Activated naive CD8-positive, alpha-beta T cell treated with anti-CD3 and anti-CD28 coated beads for 36 hours (primary cell): Measurements from ENCODE around the gene NTM. TPM values are rescaled to one million over a fixed set of nuclear protein-coding genes. Genes with fewer than 3 reads are reported as not detected.
"Not testable (repeated sequence)": the region's sequence is repeated elsewhere in the genome, so short reads cannot be mapped to it uniquely, and the experiment has no call there.

ENCODE experiments used
- DNase-seq: peaks from one replicate; pipeline ENCODE4 v3.0.0; 2021
- H3K27ac Mint-ChIP-seq: one replicate; pipeline ENCODE4 v1.8.0; 2022; ENCODE audit warnings: mild to moderate bottlenecking, moderate library complexity, mixed read lengths
- H3K27me3 Mint-ChIP-seq: one replicate; pipeline ENCODE4 v1.8.0; 2022; ENCODE audit warnings: mild to moderate bottlenecking, mixed read lengths
- H3K36me3 Mint-ChIP-seq: one replicate; pipeline ENCODE4 v1.8.0; 2021; ENCODE audit warnings: mild to moderate bottlenecking, mixed read lengths
- H3K4me1 Mint-ChIP-seq: one replicate; pipeline ENCODE4 v1.8.0; 2021; ENCODE audit warnings: mixed read lengths
- H3K4me3 Mint-ChIP-seq: one replicate; pipeline ENCODE4 v1.8.0; 2022; ENCODE audit warnings: mild to moderate bottlenecking, moderate library complexity, mixed read lengths
- H3K9me3 Mint-ChIP-seq: one replicate; pipeline ENCODE4 v1.8.0; 2022; ENCODE audit warnings: mixed read lengths
- total RNA-seq, 2 experiments: library from RNA; stranded (reverse); gene quantifications; one replicate each; pipeline ENCODE4 v1.2.3, GENCODE V29; 2021

NTM gene
- total RNA-seq, 2 experiments from 2014 or later: not detected

GRCh38 chr11:132296946-132297610, 926.7 kb downstream of the NTM start:
- Mint-ChIP-seq H3K36me3 (no peaks in the 10 kb centered on the region), H3K27ac (no peak overlapping the region), H3K9me3 (no peaks in the 10 kb centered on the region), H3K4me1 (no peaks in the 10 kb centered on the region), H3K4me3 (no peak overlapping the region), H3K27me3 (peaks cover 5% of the 10 kb centered on the region)
- DNase-seq: no peak

DNA sequence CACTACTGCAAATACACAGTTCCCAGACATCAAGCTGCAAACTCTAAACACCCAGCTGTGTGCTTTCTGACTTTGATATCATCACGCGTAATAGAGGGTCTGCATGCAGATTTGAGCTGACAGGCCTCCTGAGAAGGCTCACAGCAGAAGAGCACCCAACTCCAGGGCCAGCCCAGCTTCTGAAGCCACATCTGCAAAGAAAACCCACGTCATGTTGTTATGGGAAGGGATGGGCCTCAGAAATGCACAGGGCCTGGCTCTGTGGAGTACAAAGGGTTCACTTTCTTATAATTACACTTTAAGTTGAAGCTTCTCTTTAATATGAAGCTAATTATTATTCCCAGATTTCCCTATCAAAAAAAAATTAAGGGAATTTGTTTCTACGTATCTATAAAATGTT, 927.9 kb downstream of the NTM start:
- H3K4me1 Mint-ChIP-seq: no peaks in the 10 kb centered on the region
- no peaks in the 10 kb centered on the region for H3K36me3 Mint-ChIP-seq
- no peak for DNase-seq
- no peaks in the 10 kb centered on the region for H3K9me3 Mint-ChIP-seq
- H3K27me3 Mint-ChIP-seq: no peaks in the 10 kb centered on the region
- no peak overlapping the region for H3K4me3 Mint-ChIP-seq
- H3K27ac Mint-ChIP-seq: no peak overlapping the region

DNA sequence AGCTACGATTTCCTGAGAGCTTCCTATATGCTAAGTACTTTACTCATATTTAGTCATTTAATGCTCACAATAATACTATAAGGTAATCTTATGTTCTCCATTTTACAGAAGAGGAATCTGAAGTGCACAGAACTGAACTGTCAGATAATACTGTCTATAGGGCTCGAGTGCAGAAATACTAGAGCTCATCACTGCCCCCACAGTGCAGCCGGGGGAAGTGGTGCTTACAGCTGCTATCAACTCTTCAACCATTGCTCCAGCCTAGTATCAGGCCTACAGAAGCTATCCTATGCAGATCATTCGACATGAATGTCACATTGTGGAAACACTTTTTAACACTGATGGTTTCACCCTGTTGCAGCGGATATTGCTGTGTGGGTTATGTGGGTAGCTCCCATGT, 929.9 kb downstream of the NTM start:
- no peaks in the 10 kb centered on the region for H3K27me3 Mint-ChIP-seq
- no peak for DNase-seq
- H3K36me3 Mint-ChIP-seq: no peaks in the 10 kb centered on the region
- no peaks in the 10 kb centered on the region for H3K9me3 Mint-ChIP-seq
- H3K27ac Mint-ChIP-seq: no peak overlapping the region
- H3K4me3 Mint-ChIP-seq: no peak overlapping the region
- H3K4me1 Mint-ChIP-seq: no peaks in the 10 kb centered on the region

DNA sequence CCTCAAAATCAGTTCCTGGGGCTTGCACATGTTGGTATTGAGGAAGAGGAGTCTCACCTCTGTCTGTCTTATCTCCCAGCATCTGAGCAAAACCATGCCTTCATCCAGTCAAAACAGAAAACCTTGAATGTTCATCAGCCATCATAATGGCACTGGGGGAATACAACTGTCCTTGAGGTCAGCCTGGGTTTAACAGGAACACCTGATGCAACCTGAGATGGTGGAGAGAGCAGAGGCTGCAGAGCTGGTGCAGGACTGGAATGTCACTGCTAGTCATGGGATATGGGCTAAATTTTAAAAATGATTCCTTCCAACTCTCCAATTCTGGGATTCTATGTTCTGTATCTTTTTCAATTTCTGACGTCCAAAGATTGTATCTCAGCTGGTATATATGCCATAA, 931.0 kb downstream of the NTM start:
- no peaks in the 10 kb centered on the region for H3K4me1 Mint-ChIP-seq
- no peaks in the 10 kb centered on the region for H3K9me3 Mint-ChIP-seq
- no peak overlapping the region for H3K4me3 Mint-ChIP-seq
- no peak for DNase-seq
- no peak overlapping the region for H3K27ac Mint-ChIP-seq
- H3K27me3 Mint-ChIP-seq: no peaks in the 10 kb centered on the region
- no peaks in the 10 kb centered on the region for H3K36me3 Mint-ChIP-seq

DNA sequence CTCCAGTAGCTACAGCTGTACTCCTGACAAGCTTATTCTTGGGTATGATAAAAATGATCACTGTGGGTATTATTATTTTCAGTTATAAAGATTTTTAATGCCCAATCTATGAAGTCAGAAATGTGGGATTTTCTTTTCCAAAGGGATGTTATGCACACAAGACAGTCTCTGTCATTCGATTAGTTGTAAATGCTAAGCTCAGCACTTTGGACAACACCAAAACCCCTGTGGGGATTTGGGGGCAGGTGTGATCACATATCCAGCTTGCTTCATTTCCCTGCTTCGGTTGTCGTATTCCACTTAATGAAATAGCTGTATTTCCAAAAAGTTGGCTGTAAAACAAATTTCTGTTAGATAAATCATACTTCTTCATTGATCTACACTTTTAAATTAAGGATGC, 931.5 kb downstream of the NTM start:
- no peak overlapping the region for H3K27ac Mint-ChIP-seq
- H3K9me3 Mint-ChIP-seq: no peaks in the 10 kb centered on the region
- H3K27me3 Mint-ChIP-seq: no peaks in the 10 kb centered on the region
- no peaks in the 10 kb centered on the region for H3K36me3 Mint-ChIP-seq
- no peak for DNase-seq
- no peak overlapping the region for H3K4me3 Mint-ChIP-seq
- no peaks in the 10 kb centered on the region for H3K4me1 Mint-ChIP-seq

DNA sequence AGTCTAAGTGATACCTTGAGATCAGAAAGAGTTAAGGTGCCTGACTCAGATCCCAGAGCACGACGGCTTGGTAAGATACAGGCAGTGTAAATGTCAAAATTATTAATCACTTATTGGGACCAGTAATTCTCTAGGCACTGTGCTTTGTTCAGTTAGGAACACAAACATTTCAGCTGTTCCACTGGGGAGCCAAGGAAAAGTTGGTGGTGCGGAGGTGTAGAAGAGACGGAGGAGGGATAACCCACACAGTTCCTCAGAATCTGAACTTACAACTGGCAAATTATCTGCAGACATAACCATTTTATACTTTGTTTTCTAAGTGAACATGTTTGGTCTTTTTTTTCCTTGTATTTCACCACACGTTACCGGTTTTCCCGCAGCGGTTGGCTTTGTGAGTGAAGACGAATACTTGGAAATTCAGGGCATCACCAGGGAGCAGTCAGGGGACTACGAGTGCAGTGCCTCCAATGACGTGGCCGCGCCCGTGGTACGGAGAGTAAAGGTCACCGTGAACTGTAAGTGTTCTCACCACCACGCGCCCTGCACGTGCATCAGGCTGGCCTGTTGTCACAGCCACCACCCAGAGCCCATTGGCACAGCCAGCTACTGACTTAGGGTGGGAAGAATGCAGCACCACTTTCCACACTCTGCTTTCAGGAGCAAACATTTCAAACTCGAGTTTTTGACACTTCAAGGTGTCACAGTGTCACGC, 937.0 kb downstream of the NTM start:
- H3K27me3 Mint-ChIP-seq: peaks cover 4% of the 10 kb centered on the region
- H3K9me3 Mint-ChIP-seq: no peaks in the 10 kb centered on the region

DNA sequence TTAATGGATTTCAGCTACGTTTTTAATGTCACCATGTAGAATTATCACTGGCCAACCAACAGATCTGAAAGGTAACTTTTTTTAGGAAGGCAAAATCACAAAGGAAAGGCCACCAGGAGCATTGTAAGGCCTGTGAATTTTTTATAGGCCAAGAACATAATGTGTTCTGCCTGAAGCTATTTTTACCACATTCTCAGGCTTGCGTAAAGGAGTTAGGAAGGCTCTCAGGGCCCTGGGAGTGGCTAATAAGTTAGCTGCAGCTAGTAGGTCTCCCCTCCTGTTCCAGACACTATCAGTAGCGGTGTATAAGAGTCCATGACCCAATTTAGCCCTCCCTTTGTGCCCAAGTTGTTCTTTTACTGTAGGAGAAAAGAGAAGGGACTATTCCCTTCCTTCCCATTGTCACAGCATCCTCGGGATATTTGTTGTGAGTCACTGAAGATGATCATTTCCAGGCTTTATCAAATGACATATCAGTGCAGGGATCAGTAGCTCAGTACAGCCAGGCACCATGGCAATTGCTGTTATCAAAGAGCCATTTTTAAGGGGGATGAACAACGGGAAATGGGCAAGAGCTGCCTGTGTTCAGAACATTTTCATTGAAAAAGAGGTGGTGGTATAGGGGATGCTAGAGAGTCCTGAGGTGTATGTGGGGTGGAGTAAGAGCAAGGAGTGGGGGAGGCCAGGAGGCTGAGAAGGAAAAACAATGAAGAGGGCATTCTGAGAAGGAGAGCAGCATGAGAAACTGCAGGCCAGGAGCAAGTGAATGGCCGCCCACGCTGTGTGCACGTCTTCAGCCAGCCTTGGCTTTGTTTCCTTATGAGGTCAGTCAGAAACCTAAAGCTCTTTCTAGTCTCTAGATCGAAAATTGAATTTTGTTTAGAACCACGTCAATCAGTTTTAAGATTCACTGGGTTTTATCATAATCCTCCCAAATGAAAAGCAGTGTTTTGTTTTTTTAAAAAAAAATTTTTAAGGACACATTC, 940.3 kb downstream of the NTM start:
- Mint-ChIP-seq H3K27me3 (peaks cover 4% of the 10 kb centered on the region), H3K27ac (no peak overlapping the region), H3K4me3 (no peak overlapping the region), H3K9me3 (no peaks in the 10 kb centered on the region), H3K36me3 (no peaks in the 10 kb centered on the region), H3K4me1 (no peaks in the 10 kb centered on the region)
- DNase-seq: no peak

More for the DNA sequence above, 937.0 kb downstream of the NTM start:
- H3K36me3 Mint-ChIP-seq: no peaks in the 10 kb centered on the region
- H3K4me3 Mint-ChIP-seq: no peak overlapping the region
- H3K27ac Mint-ChIP-seq: no peak overlapping the region
- no peak for DNase-seq
- no peaks in the 10 kb centered on the region for H3K4me1 Mint-ChIP-seq

DNA sequence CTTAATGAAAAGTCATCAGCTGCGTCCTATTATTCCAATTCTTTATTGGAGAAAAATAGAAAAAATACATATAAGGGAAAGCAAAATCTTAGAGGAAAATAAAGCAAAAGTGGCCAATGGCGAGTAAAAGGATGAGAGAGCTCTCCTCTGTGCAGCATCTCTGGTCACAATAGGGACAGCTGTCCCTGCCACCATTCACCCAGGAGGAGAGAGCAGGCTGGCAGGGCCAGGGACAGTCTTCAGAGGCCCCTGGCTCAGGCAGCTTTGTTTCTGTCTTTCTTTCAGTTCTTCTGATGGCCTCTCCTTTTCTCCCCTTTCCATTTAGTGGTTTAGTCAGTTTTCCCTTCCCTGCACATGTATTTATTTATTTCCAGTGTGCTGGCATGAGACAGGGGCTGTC, 941.3 kb downstream of the NTM start:
- no peak overlapping the region for H3K27ac Mint-ChIP-seq
- H3K9me3 Mint-ChIP-seq: no peaks in the 10 kb centered on the region

GRCh38 chr11:132312161-132312560, 941.7 kb downstream of the NTM start:
- no peaks in the 10 kb centered on the region for H3K36me3 Mint-ChIP-seq
- H3K4me1 Mint-ChIP-seq: no peaks in the 10 kb centered on the region
- DNase-seq: no peak
- no peak overlapping the region for H3K27ac Mint-ChIP-seq
- H3K27me3 Mint-ChIP-seq: peaks cover 9% of the 10 kb centered on the region
- no peaks in the 10 kb centered on the region for H3K9me3 Mint-ChIP-seq
- no peak overlapping the region for H3K4me3 Mint-ChIP-seq

More for the DNA sequence above, 941.3 kb downstream of the NTM start:
- H3K36me3 Mint-ChIP-seq: no peaks in the 10 kb centered on the region
- no peaks in the 10 kb centered on the region for H3K4me1 Mint-ChIP-seq
- no peak overlapping the region for H3K4me3 Mint-ChIP-seq
- H3K27me3 Mint-ChIP-seq: peaks cover 9% of the 10 kb centered on the region
- no peak for DNase-seq

DNA sequence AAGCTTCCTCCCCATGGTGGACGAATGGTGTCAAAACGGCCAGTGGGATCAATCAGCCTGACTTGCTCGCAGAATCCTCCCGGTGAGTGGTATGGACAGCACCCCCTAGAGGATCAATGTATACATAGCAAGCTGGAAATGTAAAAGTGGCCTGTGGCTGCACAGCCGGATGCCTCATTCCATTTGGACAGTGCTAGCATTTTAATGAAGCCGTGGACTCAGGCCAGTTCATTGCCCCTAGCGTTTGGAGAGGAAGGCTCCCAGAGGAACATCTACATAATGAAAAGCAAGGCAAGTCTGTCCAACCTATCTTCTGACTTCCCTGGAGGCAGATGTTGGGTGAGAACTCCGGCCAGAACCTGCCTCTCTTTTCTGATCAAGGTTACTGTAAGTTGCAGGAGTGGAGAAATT, 942.3 kb downstream of the NTM start:
- no peaks in the 10 kb centered on the region for H3K36me3 Mint-ChIP-seq
- H3K27me3 Mint-ChIP-seq: peaks cover 9% of the 10 kb centered on the region
- DNase-seq: no peak
- H3K27ac Mint-ChIP-seq: no peak overlapping the region
- H3K4me1 Mint-ChIP-seq: no peaks in the 10 kb centered on the region
- H3K9me3 Mint-ChIP-seq: no peaks in the 10 kb centered on the region
- H3K4me3 Mint-ChIP-seq: no peak overlapping the region

- no peaks in the 10 kb centered on the region for H3K9me3 Mint-ChIP-seq
- H3K27ac Mint-ChIP-seq: no peak overlapping the region
- no peaks in the 10 kb centered on the region for H3K36me3 Mint-ChIP-seq
- no peaks in the 10 kb centered on the region for H3K4me1 Mint-ChIP-seq
- H3K4me3 Mint-ChIP-seq: no peak overlapping the region
- peaks cover 9% of the 10 kb centered on the region for H3K27me3 Mint-ChIP-seq
- DNase-seq: no peak
Measured at GRCh38 chr11:132314911-132315455, 944.6 kb downstream of the NTM start.

GRCh38 chr11:132315696-132316095, 945.3 kb downstream of the NTM start:
- H3K4me3 Mint-ChIP-seq: no peak overlapping the region
- no peaks in the 10 kb centered on the region for H3K4me1 Mint-ChIP-seq

DNA sequence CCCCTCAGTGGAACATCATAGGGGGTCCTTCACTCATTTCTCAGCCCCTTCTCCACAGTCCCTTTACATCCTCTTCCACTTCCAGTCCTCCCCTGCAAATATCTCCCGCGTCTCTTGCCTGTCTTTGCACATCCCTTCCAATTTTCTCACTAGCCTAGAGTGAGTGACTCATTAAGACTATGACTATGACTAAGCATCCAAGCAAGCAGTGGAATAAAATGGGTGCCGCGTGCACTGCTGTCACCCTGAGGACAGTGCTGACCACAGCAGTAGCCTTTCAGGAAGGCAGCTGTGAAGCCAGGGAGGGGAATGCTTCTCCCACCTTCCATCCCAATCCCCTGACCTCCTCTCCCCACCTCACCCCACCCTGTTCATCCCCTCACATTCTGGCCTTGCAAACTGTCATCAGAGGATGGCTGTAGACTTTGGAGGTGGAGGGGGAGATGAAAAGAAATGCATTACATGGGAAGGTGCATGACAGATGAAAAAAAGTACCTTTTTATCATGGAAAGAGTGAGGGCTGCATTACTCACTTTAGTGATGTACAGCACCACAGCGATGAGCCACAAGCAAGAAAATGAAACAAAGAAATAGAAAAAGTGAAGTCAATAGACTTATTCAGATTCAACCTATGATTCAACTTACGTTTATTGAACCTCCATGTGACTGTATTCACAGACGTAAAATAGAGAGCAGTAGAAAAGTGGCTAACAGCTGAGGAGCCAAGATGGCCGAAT, 948.2 kb downstream of the NTM start:
- no peaks in the 10 kb centered on the region for H3K9me3 Mint-ChIP-seq
- DNase-seq: no peak
- H3K4me3 Mint-ChIP-seq: no peak overlapping the region
- H3K27me3 Mint-ChIP-seq: peaks cover 5% of the 10 kb centered on the region
- no peak overlapping the region for H3K27ac Mint-ChIP-seq
- no peaks in the 10 kb centered on the region for H3K36me3 Mint-ChIP-seq
- H3K4me1 Mint-ChIP-seq: no peaks in the 10 kb centered on the region

More at GRCh38 chr11:132315696-132316095, 945.3 kb downstream of the NTM start:
- H3K9me3 Mint-ChIP-seq: no peaks in the 10 kb centered on the region
- H3K27ac Mint-ChIP-seq: no peak overlapping the region
- no peak for DNase-seq
- peaks cover 8% of the 10 kb centered on the region for H3K27me3 Mint-ChIP-seq
- H3K36me3 Mint-ChIP-seq: no peaks in the 10 kb centered on the region

- not testable (repeated sequence) for H3K4me1 Mint-ChIP-seq, H3K9me3 Mint-ChIP-seq, H3K4me3 Mint-ChIP-seq, H3K27ac Mint-ChIP-seq, H3K27me3 Mint-ChIP-seq, H3K36me3 Mint-ChIP-seq, DNase-seq
Measured at GRCh38 chr11:132319419-132319818, 949.0 kb downstream of the NTM start.
